ENCODE data around the gene TECTB.

The TECTB gene

DNA sequence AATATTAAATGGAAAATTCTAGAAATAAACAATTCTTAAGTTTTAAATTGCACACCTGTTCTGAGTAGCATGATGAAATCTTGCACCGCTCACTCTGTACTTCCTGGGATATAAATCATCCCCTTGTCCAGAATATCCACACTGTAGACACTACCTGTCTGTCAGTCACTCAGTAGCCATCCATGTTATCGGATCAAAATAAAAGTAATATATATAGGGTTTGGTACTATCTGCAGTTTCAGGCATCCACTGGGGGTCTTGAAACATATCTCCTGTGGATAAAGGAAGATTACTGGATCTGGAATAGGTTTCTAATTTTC is 6.8 kb downstream of the TECTB start:
- H3K27me3 ChIP-seq (ENCODE audit: insufficient read depth, poor library complexity, severe bottlenecking): no peaks in the 10 kb centered on the region
- ATAC-seq (ENCODE audit: low read depth): no peak
- H3K4me3 ChIP-seq (ENCODE audit: severe bottlenecking): no peak overlapping the region
- TF ChIP-seq, protein P1, sequence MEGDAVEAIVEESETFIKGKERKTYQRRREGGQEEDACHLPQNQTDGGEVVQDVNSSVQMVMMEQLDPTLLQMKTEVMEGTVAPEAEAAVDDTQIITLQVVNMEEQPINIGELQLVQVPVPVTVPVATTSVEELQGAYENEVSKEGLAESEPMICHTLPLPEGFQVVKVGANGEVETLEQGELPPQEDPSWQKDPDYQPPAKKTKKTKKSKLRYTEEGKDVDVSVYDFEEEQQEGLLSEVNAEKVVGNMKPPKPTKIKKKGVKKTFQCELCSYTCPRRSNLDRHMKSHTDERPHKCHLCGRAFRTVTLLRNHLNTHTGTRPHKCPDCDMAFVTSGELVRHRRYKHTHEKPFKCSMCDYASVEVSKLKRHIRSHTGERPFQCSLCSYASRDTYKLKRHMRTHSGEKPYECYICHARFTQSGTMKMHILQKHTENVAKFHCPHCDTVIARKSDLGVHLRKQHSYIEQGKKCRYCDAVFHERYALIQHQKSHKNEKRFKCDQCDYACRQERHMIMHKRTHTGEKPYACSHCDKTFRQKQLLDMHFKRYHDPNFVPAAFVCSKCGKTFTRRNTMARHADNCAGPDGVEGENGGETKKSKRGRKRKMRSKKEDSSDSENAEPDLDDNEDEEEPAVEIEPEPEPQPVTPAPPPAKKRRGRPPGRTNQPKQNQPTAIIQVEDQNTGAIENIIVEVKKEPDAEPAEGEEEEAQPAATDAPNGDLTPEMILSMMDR (IDR thresholded peaks at IDR 0.05; ENCODE audit: poor library complexity, severe bottlenecking): no peak
- no peak overlapping the region for H3K27ac ChIP-seq (ENCODE audit: poor library complexity, severe bottlenecking)
- no peak for DNase-seq (ENCODE audit: low spot score)
- H3K4me1 ChIP-seq (ENCODE audit: insufficient read depth, poor library complexity, severe bottlenecking): no peaks in the 10 kb centered on the region
- H3K36me3 ChIP-seq (ENCODE audit: low read depth): no peaks in the 10 kb centered on the region
- no peaks in the 10 kb centered on the region for H3K9me3 ChIP-seq (ENCODE audit: severe bottlenecking)

GRCh38 chr10:112294169-112294568 is 11.0 kb downstream of the TECTB start:
- Histone ChIP-seq H3K4me3 (ENCODE audit: severe bottlenecking) (no peak overlapping the region), H3K27ac (ENCODE audit: poor library complexity, severe bottlenecking) (no peak overlapping the region), H3K4me1 (ENCODE audit: insufficient read depth, poor library complexity, severe bottlenecking) (no peaks in the 10 kb centered on the region), H3K27me3 (ENCODE audit: insufficient read depth, poor library complexity, severe bottlenecking) (no peaks in the 10 kb centered on the region), H3K36me3 (ENCODE audit: low read depth) (no peaks in the 10 kb centered on the region), H3K9me3 (ENCODE audit: severe bottlenecking) (no peaks in the 10 kb centered on the region)
- DNase-seq (ENCODE audit: low spot score) (no peak), ATAC-seq (ENCODE audit: low read depth) (no peak)
- TF ChIP-seq, protein P1 (IDR thresholded peaks at IDR 0.05; ENCODE audit: poor library complexity, severe bottlenecking): no peak

DNA sequence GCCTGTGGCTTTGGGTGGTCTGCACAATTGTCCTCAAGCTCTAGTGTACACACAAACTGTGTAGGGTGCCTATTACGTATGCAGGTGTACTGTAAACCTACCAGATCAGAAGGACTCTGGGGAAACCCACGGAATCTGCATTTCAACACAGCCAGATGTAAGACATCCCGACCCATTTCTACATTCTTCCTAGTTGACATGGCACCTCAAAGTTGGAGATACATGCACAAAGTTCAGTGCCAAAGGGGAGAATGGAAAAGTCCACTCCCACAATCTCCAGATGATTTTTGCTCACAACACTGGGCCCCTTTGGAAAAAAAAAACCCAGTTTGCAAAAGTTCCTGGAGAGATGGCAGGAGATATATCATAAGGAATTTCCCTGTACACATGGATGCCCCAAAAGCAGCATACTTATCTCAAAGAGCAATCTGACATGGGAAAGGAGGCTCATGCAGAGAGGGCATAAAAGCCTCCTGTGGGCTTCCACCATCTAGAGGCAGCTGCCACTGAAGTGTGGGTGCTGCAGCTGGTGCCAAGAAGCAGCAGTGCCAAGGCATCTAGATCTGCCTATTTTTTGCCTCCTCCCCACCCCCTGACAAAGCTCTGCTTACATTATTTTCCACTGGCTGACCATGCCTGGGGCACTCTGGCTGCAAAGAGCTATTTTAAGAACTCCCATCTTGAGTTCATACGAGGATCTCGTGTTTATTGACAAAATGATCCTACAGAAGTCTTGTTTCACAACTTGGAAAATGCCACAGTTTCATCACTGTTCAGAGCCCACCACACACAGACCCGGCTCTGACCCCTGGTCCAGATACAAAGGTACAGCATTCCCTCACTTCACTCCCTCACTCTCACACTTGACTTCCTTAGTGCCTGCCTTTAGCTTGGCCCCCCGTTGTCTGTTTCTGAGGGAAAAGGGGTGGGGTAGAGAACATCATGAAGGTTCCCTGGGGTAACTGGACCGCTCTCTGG is 12.9 kb downstream of the TECTB start:
- TF ChIP-seq, protein P1 (IDR thresholded peaks at IDR 0.05; ENCODE audit: poor library complexity, severe bottlenecking): no peak
- Histone ChIP-seq H3K4me1 (ENCODE audit: insufficient read depth, poor library complexity, severe bottlenecking) (no peaks in the 10 kb centered on the region), H3K9me3 (ENCODE audit: severe bottlenecking) (no peaks in the 10 kb centered on the region), H3K27me3 (ENCODE audit: insufficient read depth, poor library complexity, severe bottlenecking) (no peaks in the 10 kb centered on the region), H3K27ac (ENCODE audit: poor library complexity, severe bottlenecking) (no peak overlapping the region), H3K4me3 (ENCODE audit: severe bottlenecking) (no peak overlapping the region), H3K36me3 (ENCODE audit: low read depth) (no peaks in the 10 kb centered on the region)
- DNase-seq (ENCODE audit: low spot score) (no peak), ATAC-seq (ENCODE audit: low read depth) (no peak)

GRCh38 chr10:112296908-112297331 is 13.7 kb downstream of the TECTB start:
- H3K27ac ChIP-seq (ENCODE audit: poor library complexity, severe bottlenecking): no peak overlapping the region
- H3K4me3 ChIP-seq (ENCODE audit: severe bottlenecking): no peak overlapping the region
- H3K4me1 ChIP-seq (ENCODE audit: insufficient read depth, poor library complexity, severe bottlenecking): no peaks in the 10 kb centered on the region
- no peak for DNase-seq (ENCODE audit: low spot score)
- ATAC-seq (ENCODE audit: low read depth): no peak
- H3K9me3 ChIP-seq (ENCODE audit: severe bottlenecking): no peaks in the 10 kb centered on the region
- H3K27me3 ChIP-seq (ENCODE audit: insufficient read depth, poor library complexity, severe bottlenecking): no peaks in the 10 kb centered on the region
- no peaks in the 10 kb centered on the region for H3K36me3 ChIP-seq (ENCODE audit: low read depth)
- TF ChIP-seq, protein P1 (IDR thresholded peaks at IDR 0.05; ENCODE audit: poor library complexity, severe bottlenecking): no peak

GRCh38 chr10:112298581-112298980 is 15.4 kb downstream of the TECTB start:
- Histone ChIP-seq H3K4me3 (ENCODE audit: severe bottlenecking) (no peak overlapping the region), H3K36me3 (ENCODE audit: low read depth) (no peaks in the 10 kb centered on the region), H3K9me3 (ENCODE audit: severe bottlenecking) (no peaks in the 10 kb centered on the region), H3K27me3 (ENCODE audit: insufficient read depth, poor library complexity, severe bottlenecking) (no peaks in the 10 kb centered on the region), H3K4me1 (ENCODE audit: insufficient read depth, poor library complexity, severe bottlenecking) (no peaks in the 10 kb centered on the region), H3K27ac (ENCODE audit: poor library complexity, severe bottlenecking) (no peak overlapping the region)
- DNase-seq (ENCODE audit: low spot score) (no peak), ATAC-seq (ENCODE audit: low read depth) (no peak)
- TF ChIP-seq, protein P1 (IDR thresholded peaks at IDR 0.05; ENCODE audit: poor library complexity, severe bottlenecking): no peak

Data from RWPE2 (cell line).